ENCODE data around the gene C9orf153.
A peak's percentile ranks its signal among the peaks of the same experiment; 100 is the strongest.
"Not testable (repeated sequence)": the region's sequence is repeated elsewhere in the genome, so short reads cannot be mapped to it uniquely, and the experiment has no call there.

The C9orf153 gene

DNA sequence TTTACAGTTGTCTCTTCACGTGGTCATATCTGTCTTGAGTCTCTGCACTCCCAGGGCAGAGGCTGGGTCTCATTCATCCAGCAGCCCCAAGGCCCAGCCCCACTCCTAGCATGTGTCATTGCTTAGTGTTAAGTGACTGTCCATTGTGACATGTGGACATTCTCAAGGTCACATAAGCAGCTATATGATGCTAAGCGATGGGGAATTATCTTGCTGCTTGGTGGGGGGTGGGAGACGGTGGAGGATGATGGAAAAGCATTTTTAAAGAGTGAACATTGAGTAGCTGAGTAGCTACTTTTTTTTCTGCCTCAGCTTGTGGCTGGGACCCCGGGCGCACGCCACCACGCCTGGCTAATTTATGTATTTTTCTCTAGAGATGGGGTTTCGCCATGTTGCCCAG, at the start of gene C9orf153:
Gene C9orf153, minus strand, starts transcription at position 101 of the 400 bp plus-strand sequence. CDS start 30,054 bp downstream, outside the sequence.
- DNase-seq (ENCODE audit: low spot score): no peak

DNA sequence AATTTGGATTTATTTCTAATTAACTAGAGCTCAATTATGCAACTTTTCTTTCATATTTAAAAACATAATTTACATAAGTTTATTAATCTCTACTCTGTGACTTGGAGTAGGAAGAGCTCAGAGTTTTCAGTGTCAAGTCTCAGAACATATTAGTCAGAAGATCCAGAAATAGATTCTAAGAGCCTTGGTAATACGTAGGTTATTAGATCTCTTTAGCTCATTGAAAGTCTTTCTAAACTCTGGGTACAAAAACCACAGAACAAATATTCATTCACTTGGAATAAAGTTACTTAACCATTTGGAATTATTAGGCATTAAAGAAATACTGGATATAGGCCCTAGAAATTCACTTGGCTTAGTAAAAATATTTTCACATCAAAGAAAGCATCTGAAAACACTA, 49.2 kb upstream of the C9orf153 start:
- no peak for DNase-seq (ENCODE audit: low spot score)

DNA sequence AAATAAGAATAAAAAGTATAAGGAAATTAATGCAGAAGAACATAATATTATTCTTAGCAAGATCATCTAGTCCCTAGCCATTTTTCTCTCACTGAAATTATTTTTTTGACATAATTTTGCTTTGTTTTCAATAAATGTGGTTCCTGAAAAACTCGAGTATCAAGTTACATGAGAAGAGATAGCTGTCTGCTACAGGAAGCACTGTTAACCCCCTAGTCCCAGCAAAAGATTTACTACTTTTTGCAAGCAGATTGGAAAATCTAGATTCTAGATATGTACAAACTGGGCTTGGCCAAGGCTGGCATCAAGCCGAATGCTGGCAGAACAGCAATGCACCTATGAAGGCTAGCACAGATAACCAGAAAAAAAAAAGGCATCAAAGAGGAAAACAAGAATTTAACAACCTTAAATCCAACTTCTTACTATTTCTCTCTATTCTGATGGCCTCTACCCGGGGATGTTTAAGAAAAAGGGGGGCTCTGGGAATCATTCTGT, 44.8 kb upstream of the C9orf153 start:
- no peak for DNase-seq (ENCODE audit: low spot score)

DNA sequence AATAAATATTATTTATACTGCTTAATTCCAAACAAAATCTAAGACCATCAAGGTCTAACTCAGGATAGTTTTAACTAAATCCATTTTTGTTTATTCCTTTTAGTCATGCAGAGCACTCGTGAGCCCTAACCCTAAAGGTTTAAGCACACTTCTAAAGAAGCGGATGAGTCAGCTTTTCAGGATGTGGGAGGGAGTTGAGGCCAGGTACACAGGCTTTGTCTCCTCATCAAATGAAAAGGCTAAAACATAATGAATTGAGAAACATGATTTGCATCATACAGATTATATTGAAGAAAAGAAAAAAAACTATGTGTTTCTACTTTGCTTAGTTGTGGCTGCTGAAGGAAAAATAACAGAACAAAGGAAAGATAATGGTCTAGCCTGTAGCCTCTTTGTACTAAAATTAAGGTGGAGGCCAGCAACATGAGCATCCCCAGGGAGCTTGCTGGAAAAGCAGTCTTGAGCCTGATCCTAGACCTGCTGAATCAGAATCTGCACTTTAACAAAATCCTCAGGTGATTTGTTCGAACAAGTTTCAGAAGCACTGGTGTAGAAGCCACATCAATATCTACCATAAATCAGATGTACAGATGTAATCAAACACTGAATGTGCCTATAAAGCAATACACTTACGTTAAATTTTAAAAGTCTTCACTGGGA, 44.0 kb upstream of the C9orf153 start:
- DNase-seq (ENCODE audit: low spot score): peak; percentile 81

DNA sequence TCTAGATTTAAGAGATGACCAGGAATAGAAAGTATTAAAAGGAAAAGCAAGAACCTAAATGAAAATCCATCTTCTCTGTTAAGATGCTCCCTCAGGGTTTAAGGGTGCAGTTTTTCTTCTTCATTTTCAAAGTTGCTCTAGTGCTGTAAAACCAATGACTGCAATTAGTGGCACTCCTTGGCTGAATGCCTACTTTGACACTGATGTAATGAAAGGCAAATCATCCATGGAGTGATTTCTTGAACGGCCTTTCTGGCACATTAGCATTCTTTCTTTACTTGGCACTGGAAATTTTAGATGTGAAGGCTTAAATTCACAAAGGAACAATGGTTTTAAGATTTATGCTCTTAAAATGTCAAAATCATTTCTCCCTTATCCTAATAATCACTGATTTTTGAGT, 42.2 kb upstream of the C9orf153 start:
- DNase-seq (ENCODE audit: low spot score): no peak

DNA sequence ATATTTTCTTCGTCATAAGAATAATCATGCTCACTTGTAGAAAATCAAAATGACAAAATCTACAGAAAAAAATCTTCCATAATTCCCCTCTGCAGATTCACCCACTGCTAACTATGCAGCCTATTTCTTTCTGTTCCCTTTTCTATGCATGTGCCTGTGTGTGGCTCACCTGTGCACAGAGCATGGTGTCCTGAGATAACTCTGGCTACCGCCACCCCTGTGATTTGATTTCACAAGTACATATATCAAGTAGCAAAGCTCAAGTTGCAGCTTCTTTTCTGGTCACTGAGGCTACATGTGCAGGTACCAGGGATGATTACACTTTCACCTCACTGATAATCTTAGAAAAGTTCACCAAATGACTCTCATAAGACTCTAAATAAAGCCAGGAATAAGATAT, 41.2 kb upstream of the C9orf153 start:
- no peak for DNase-seq (ENCODE audit: low spot score)

DNA sequence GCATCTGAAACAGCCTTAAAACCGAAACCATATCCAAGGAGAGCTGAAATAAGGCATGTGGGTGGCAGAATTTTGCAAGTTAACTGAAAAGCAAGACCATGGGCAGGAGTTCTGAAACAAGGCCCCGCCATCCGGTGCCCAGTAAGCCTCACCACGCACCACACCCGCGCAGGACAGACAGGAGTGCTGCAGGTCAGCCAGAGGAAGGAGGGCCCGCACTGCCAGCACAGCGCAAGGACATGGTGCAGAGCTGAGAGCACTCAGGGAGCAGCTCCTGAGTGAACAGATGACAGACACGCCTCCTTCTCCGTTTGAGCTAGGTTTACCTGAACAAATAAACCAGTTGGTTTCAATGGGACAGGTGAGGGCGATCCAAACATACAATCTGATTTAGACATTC, 39.4 kb upstream of the C9orf153 start:
- DNase-seq (ENCODE audit: low spot score): no peak

DNA sequence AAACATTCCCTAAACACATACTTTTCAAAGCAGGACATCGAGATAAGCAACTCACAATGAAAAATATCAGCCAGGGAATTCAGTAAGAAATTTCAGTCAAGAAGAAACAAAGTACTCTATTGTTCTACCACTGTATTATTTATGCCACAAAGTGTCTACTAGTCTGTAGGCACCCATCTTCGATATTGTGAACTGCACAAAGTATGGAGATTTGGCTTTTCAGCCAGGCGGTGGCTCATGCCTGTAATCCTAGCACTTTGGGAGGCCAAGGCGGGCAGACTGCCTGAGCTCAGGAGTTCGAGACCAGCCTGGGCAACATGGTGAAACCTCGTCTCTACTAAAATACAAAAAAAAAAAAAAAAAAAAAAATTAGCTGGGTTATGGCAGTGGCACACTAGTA, 30.9 kb upstream of the C9orf153 start:
- DNase-seq (ENCODE audit: low spot score): not testable (repeated sequence)

DNA sequence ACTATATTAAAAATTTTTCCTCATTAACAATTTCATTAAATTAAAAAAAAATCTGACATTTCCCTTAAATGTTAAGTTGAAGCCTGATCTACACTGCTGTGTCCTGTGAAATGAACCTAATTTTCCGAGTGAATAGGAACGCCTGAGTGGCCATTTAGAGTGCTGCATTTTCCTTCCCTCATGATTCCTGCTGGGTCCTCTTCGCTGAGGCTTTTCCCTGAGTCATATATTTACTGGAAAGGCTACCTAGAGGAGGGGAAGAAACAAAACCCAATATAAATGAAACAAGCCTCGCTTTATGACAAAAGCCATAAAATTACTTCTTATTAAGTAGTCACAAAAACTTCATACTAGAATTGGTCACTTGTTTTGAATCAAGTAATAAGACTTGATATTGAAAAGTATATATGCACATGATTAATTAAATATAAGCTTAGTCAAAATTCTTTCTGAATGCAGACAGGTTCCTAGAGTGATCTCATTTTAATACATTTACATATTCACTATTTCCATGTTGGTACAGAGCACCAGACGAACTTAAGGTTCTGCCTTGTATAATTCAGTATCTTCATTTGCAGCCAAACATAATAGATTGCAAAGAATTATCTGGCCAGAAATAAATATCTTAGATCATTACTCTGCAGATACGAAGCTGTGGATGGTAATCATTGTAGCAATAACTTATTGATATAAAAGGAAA, 29.2 kb upstream of the C9orf153 start:
- DNase-seq (ENCODE audit: low spot score): no peak

DNA sequence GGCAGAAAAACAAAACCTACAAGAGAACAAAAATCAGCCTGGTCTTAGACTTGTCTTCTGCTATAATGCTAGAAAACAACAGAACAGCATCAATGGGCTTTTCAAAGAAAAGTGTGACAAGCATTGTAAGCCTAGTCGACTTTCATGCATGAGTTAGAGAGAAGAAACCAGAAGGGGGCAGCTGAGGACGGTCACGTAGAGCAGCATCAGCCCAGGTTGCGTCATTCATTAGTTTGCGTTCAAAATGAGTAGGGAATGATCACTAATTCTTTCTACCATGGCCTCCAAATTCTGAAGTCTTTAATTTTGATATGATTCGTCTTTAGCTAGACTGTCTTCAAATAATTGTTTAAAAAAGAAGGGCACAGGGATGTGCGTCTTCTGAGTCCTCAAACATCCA, 27.6 kb upstream of the C9orf153 start:
- DNase-seq (ENCODE audit: low spot score): peak; percentile 31

DNA sequence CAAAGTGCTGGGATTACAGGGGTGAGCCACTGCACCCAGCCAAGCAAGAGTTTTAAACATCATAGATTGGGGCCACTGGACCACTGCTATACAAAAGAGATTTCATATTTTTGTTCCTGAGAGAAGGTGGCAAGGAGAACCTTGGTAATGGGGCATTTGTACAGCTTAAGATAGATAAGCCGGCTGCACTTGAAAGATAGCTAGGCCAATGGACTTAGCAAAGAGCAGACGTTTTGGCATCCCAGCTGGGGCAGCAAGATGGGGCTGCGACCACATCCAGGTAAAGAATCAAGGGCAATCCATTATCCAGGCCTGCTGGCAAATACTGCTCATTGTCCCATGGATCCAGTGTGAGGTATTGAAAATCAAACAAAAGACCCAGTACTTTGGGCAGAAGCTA, 26.8 kb upstream of the C9orf153 start:
- no peak for DNase-seq (ENCODE audit: low spot score)

DNA sequence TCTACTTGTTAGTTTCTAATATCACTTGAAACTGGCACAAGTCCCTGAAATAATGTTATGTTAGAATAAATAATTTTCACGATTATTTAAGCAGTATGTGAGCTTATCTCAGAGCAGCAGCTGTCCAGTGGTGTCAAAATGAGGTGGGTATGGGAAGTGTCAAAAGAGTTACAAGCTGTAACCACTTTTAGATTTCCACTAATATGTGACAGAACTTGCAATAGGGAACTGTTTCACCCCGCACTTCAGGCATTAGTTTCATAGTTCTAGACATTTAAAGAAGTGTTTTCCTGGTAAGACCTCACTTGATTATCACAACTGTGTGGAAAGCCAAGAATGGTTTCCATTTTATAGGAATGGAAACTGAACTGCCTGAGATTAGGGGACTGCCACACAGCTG, 25.8 kb upstream of the C9orf153 start:
- no peak for DNase-seq (ENCODE audit: low spot score)

DNA sequence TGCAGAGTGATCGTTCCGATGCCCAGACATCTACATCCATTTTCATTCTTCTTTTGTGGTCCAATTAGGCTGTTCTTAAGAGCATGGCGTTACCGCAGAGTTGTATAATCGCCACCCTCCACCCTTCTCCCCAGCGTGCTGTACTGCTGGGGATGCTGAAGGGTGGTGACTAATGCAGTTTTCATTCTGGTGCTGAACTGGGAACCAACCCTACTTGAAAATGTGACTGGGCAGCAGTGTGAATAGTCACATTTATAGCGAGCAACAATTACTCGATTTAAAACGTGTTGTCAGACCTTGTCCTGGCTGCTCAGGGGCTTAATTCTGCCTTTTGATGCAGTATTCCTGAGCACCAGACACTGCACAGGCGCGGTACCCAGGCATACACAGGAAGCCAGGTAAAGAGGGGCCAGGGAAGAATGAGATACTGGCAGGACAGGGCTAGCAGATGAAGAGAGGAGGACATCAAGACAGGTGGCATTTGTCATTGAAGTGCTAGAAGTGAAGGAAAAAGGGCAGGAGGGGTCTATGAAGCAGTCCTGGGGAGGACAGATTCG, 23.6 kb upstream of the C9orf153 start:
- no peak for DNase-seq (ENCODE audit: low spot score)

DNA sequence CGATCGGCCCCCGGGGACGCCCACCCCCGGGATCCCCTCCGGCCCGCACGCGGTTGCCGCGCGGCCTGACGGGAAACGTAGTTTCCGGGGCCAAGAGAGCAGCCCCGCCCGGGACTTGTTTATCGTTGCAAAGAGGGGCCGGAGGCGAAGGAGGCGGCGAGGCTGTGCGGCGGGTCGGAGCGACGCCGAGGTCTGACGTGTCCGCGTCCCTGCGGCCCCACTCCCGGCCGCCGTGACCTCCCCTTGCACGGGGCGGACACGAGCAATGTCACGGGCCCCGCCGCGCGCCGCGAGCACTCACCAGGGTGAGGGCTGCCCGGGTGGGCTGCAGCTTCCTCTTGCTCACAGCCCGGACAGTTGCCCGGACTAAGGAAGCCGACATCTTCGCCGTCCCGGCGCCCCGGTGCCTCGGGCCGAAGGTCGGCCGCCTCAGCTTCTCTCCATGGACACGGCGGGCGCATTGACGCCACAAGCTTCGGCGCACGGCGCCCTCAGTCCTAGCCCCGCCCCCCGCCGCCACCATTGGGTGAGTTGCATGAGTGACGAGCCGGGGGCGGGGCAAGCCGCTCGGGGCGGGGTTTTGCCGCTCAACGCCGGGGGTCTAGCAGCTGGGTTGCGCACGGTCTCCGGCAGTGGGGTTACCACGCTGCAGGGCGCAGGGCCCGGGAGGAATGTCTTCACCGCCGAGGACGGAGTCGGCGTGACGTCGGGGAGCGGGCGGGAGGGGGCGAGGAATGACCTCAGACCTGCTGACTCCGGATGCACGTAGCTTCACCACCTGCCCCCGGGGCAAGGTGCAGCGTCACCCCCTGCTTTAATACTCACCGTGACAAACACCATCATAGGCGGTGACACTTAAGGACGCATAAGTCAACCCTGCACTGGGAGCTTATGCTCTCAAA, 22.9 kb upstream of the C9orf153 start, which contains the start of gene ISCA1:
Gene ISCA1, minus strand, starts transcription at position 462 of the 902 bp plus-strand sequence. Its CDS starts 80 bp downstream, at position 382.
- peak; percentile 96 for DNase-seq (ENCODE audit: low spot score)

DNA sequence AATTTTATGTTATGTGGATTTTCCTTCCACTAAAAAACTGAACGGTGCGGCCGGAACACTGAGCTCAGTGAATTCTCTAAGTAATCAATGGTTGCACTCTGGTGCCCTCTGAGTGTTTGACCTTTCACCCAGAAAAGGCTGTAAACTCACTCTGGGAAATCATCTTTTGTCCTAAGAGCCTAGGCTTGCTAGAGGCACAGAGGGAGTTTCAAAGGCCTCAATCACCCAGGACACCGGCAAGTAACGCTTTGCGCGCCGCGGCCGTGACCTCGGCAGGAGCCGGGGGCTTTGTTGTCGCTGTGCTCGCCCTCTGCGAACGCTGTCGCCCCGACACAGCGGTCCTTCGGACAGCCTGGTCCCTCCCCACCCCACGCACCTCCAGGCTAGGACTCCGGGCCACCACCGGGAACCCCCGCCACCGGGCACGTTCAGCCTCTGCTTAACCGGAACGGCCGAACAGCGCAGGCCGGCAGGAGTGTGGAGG, 22.2 kb upstream of the C9orf153 start:
- no peak for DNase-seq (ENCODE audit: low spot score)

DNA sequence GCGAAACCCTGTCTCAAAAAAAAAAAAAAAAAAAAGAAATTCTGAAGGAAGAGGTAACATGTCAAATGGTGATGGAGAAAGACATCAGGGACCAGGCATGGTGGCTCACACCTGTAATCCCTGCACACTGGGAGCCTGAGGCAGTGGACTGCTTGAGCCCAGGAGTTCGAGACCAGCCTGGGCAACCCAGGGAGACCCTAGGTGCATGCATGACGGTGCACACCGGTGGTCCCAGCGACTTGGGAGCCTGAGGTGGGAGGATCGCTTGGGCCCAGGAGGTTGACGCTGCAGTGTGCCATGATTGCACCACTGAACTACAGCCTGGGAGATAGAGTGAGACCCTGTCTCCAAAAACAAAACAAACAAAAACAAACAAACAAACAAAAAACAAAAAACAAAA, 21.1 kb upstream of the C9orf153 start:
- no peak for DNase-seq (ENCODE audit: low spot score)

DNA sequence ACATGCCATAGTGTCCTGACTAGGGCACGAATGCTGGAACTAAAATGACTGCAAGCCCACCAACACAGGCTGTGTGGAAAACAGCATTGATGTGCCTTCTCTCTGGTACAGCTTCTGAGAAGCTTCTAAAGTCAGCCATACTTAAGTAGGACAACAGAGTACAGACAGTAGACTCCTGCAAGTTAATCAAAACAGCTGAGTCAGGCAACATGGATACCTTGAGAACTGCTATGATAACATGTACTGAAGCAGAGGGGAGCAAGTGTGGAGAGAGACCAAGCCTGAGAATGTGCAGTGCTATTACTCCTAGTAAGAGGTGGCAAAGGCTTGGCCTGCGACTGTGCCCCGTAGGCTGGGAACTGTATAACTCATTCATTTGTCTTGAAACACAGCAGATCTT, 20.4 kb upstream of the C9orf153 start:
- DNase-seq (ENCODE audit: low spot score): no peak

DNA sequence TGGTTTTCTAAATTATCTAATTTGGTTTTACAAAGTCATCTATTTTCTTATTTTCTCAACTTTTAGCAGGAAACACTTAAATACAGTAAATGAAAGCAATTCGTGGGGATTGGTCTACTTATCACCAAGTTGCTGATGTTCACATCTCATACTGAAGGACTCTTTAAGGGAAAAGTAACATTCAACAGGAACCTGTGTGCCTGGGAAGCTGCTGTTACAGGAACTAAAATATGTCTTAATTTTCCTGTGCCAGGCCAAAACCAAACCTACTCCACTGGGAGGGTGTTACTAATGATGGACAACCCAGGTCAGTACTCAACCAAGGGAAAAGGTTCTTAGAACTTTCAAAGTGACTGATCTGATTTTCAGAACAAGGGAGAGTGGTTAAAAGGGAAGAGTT, 17.6 kb upstream of the C9orf153 start:
- DNase-seq (ENCODE audit: low spot score): no peak

DNA sequence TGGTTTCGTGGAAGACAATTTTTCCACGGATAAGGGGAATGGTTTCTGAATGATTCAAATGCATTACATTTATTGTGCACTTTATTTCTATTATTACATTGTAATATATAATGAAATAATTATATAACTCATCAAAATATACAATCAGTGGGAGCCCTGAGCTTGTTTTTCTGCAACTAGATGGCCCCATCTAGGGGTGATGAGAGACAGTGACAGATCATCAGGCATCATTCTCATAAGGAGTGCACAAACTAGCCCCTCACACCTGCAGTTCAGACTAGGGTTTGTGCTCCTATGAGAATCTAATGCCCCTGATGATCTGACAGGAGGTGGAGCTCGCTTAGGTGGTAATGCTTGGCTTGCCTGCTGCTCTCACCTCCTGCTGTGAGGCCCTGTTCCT, 16.5 kb upstream of the C9orf153 start:
- DNase-seq (ENCODE audit: low spot score): no peak

DNA sequence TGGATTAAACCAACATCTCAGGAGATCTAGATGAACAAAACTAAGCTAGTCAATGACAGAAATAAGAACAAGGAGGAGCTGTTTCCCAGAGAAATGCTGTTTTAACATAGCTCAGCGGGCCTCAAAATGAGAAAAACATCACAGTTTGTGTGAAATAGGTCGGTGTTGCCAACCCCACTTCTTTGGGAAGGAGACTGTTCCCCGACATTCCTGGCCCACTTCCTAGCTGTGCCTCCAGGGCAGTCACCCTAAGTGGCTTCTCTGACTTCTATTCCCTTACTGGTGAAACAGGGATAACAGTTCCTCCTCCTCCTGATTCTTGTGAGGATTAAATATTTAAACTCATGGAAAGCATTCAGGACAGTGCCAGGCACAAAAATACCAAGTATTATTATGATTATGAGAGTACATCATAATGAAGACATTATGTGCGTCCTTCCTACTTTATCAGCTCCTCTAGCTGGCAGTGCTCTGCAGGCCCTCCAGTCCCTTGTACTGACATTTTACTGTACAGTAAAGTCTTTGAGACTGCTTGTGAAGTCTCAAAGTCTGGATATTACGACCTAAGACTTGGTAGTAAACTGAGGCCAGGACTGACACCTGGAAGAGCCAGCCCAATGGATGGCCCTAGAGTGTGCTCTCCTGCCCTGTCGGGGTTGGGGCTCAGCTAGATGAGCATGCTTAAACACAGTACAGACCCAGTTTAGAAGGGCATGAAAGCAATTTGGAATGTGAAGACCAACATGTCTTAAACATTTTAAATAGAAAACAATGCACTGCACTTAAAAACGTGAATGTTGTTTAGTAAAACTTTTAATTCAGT, 15.6 kb upstream of the C9orf153 start:
- DNase-seq (ENCODE audit: low spot score): no peak

DNA sequence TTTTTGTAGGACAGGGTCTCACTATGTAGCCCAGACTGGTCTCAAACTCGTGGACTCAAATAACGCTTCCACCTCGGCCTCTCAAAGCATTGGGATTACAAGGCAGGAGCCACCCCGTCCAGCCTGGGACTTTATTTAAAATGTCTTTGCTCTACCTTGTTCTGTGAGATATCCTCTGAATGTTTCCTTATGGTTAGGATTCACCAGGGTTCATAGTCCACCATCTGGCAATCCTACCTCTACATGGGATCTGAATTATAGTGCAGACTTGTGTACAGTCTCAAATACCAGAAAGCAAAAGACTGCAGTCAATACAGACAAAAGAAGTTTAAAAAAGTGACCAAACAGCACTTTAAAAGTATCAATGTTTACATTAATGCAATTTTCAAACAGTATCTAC, 12.8 kb upstream of the C9orf153 start:
- DNase-seq (ENCODE audit: low spot score): no peak
